Heart right ventricle (tissue), 16 donors: Measurements from ENCODE around the gene CHSY1. TPM values are rescaled to one million over a fixed set of nuclear protein-coding genes. Genes with fewer than 3 reads are reported as not detected.
A peak's percentile ranks its signal among the peaks of the same experiment; 100 is the strongest.

Source experiments
- ATAC-seq, 8 donors: fragments of 200-7000 bp; cut with Tn5 transposase; one replicate each; pipeline ENCODE4 v1.9.1; 2020; ENCODE audit warnings: mild to moderate bottlenecking in 8 of 8, moderate library complexity in 8 of 8, moderate number of reproducible peaks in 1 of 8
- DNase-seq, 2 donors: peaks; one replicate each; pipeline ENCODE4 v3.0.0-alpha.2; 2020
- H3K27ac ChIP-seq, 10 donors: fragments of 200-600 bp; sonication (generic) in 2 of 10; one replicate each; pipeline versions ENCODE4 v1.5.0 to v1.8.0; 2020 to 2022; ENCODE audit warnings: mild to moderate bottlenecking in 3 of 10
- H3K27me3 ChIP-seq, 7 donors: fragments of 200-600 bp; one replicate each; pipeline ENCODE4 v1.8.0; 2021 to 2022; ENCODE audit warnings: mild to moderate bottlenecking in 2 of 7
- H3K36me3 ChIP-seq, 9 donors: fragments of 200-600 bp; sonication (generic) in 1 of 9; one replicate each; pipeline versions ENCODE4 v1.5.0 to v1.8.0; 2020 to 2022; ENCODE audit warnings: mild to moderate bottlenecking in 2 of 9
- H3K4me1 ChIP-seq, 9 donors: fragments of 200-600 bp; sonication (generic) in 1 of 9; one replicate each; pipeline versions ENCODE4 v1.5.0 to v1.8.0; 2020 to 2022; ENCODE audit warnings: mild to moderate bottlenecking in 4 of 9
- H3K4me3 ChIP-seq, 10 donors: fragments of 200-600 bp; sonication (generic) in 2 of 10; one replicate each; pipeline versions ENCODE4 v1.5.0 to v1.8.0; 2020 to 2022; ENCODE audit warnings: mild to moderate bottlenecking in 7 of 10, moderate library complexity in 2 of 10
- H3K9me3 ChIP-seq, 11 donors: fragments of 200-600 bp in 10 of 11; sonication (generic) in 2 of 11; one replicate each; pipeline versions ENCODE4 v1.5.0 to v1.8.0; 2013 to 2022; ENCODE audit warnings: mild to moderate bottlenecking in 2 of 11, control low read depth in 1 of 11, moderate library complexity in 1 of 11
- whole genome bisulfite sequencing, 2 donors: extraction: QIAGEN DNeasy Blood & Tissue Kit; methylation state at CpG; one replicate each; pipeline ENCODE4 v1.1.7; 2013; ENCODE audit warnings: inconsistent platforms in 1 of 2; 5-methylcytosine and 5-hydroxymethylcytosine counted together
- intact Hi-C, 10 donors: fragments of 100-400 bp; cut with DNase I; formaldehyde crosslinking; loops; one replicate each; pipeline versions ENCODE4 v1.11.1 to v1.14.2; 2022
- polyA plus RNA-seq, 2 donors: library from polyadenylated mRNA; stranded (reverse); fragments of 200-250 nt; gene quantifications; one replicate each; pipeline ENCODE4 v1.2.3, GENCODE V29; 2013
- total RNA-seq, 10 donors: library from RNA; stranded (reverse); fragmentation: NEBNext Ultra II Directional in 3 of 10; extraction: Animal tissue kit (Norgen Biotek cat#: 25700) in 3 of 10; gene quantifications; one replicate each; pipeline versions ENCODE4 v1.2.1 to v1.2.4, GENCODE V29; 2021 to 2023
- TF ChIP-seq, protein P1 (sequence below), 9 donors: fragments of 200-600 bp; sonication (generic) in 2 of 9; IDR thresholded peaks; one replicate each; pipeline versions ENCODE4 v1.5.0 to v1.8.0; 2021 to 2022; ENCODE audit warnings: antibody characterized with exemption in 9 of 9, mild to moderate bottlenecking in 5 of 9, moderate library complexity in 1 of 9
- donor health status: Arrhythmogenic right ventricular cardiomyopathy.
- donor health status: ischemic (EF 13 %, LVEDD 7.1; RV severe dilation, severe dysfunction).
- donor health status: healthy with polysubstance abuse.
- donor health status: DM: no; HTN: yes; CAD: no.
- donor health status: DM: no; HTN: no; CAD: no.
- donor health status: ischemic (EF 25% LVEDD 6.9; RV normal size, moderate dysfunction).
- donor health status: ischemic (EF 25% LVEDD 5.7; RV mildly dilated, moderate dysfunction).
- donor health status: healthy.
- donor health status: DM: yes; HTN: yes; CAD: no.
- donor health status: Ischemic cardiomyopathy.
- donor health status: ischemic (EF 35%, LVEDD 5.7; RV mildly dilated, moderate dysfunction).
- donor health status: nonischemic (EF 11% LVEDD 7.7; RV severe dilation, severe dysfunction).
- donor health status: DM: yes; HTN: yes; CAD: no.
- donor health status: PGD.
- donor health status: ischemic (EF 29% LVEDD 5.4; RV normal size, mild dysfunction).
- donor health status: nonischemic (EF 23%, LVEDD 6.1; RV moderate dilation, normal function).

Gene CHSY1
- total and polyA plus RNA-seq, 12 donors = 6.9 to 35.1 (median 14.6) TPM

DNA sequence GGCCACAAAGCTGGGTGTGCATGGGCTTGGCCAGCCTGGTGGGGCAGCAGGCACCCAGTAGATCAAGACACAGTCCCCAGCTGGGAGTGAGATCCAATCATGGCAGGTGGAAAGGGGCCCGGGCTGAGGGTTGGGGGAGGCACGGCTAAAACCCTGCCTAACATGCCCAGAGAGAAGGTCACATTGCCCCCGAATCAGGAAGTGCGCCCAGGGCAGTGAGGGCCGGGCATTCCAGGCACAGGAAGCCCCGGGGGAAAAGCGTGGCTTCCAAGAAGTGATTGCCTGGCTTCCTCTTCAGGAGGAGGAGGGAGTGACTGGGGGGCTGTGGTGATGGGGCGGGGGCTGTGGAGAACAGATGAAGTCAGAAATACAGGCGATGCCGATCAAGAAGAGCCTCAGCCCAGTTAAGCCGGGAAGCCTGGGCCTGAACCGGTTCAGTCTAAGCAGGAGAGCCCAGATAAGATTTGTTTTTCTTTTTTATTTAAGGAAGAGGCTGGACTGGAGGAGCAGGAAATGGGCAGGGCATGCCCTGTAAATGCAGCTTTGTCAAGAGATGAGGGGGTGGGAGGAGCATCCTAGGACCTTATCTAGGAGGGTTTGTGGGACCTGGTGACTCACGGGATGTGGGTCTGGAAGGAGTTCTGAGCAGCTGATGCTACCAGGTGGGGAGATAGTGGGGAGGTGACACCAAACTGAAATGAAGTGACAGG is 83.9 kb downstream of the CHSY1 start:
- TF ChIP-seq, protein P1, sequence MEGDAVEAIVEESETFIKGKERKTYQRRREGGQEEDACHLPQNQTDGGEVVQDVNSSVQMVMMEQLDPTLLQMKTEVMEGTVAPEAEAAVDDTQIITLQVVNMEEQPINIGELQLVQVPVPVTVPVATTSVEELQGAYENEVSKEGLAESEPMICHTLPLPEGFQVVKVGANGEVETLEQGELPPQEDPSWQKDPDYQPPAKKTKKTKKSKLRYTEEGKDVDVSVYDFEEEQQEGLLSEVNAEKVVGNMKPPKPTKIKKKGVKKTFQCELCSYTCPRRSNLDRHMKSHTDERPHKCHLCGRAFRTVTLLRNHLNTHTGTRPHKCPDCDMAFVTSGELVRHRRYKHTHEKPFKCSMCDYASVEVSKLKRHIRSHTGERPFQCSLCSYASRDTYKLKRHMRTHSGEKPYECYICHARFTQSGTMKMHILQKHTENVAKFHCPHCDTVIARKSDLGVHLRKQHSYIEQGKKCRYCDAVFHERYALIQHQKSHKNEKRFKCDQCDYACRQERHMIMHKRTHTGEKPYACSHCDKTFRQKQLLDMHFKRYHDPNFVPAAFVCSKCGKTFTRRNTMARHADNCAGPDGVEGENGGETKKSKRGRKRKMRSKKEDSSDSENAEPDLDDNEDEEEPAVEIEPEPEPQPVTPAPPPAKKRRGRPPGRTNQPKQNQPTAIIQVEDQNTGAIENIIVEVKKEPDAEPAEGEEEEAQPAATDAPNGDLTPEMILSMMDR (IDR thresholded peaks at IDR 0.05) = peak in 1 of 9 donors; percentile 7
- peak overlapping the region in 3 of 10 donors; percentile 16 to 18 (median 18) for H3K4me3 ChIP-seq
- no peaks in the 10 kb centered on the region for H3K36me3 ChIP-seq
- DNase-seq = peak; percentile 74 to 86
- WGBS, 2 donors = 29 to 53% methylated on average over 13 of the region's 13 CpGs
- peaks cover 0 to 35% (median 25%) of the 10 kb centered on the region in 11 donors for H3K9me3 ChIP-seq
- intact Hi-C loops = loop anchor here in 2 of 10 donors (5.0 kb wide), 2 partner anchors 41 to 84 kb away; partner anchors contain the start of gene CHSY1 (in 2 of the 2)
- ATAC-seq = peak; percentile 70 to 89 (median 82)
- H3K27me3 ChIP-seq = no peaks in the 10 kb centered on the region
- peak overlapping the region; percentile 60 to 96 (median 86) for H3K27ac ChIP-seq
- peaks cover 13 to 72% (median 34%) of the 10 kb centered on the region in 9 donors for H3K4me1 ChIP-seq

DNA sequence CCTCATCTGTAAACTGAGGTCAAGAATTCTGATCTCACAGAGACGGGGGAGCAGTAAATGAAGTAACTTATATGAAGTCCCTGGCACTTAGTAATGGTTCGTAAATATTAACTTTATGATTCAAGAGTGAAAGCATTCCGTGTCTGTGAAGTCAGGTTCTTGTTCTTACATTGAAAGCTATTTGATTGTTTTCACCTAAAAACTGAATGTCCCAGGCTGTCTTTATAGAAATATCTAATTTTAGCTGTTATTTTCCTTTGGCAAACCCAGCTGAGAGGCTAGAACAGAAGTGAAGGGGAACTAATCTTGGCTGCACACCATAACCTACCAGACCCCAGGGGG is 84.5 kb downstream of the CHSY1 start:
- Histone ChIP-seq H3K9me3 (peaks cover 0 to 35% (median 25%) of the 10 kb centered on the region in 11 donors), H3K4me3 (peak overlapping the region in 2 of 10 donors; percentile 11 to 16), H3K27me3 (no peaks in the 10 kb centered on the region), H3K4me1 (peaks cover 13 to 72% (median 39%) of the 10 kb centered on the region in 9 donors), H3K36me3 (no peaks in the 10 kb centered on the region), H3K27ac (peak overlapping the region; percentile 60 to 96 (median 86))
- intact Hi-C loops = loop anchor here in 2 of 10 donors (5.0 kb wide), 2 partner anchors 40 to 85 kb away; partner anchors contain the start of gene CHSY1 (in 2 of the 2)
- DNase-seq (no peak), ATAC-seq (peak in 2 of 8 donors; percentile 66 to 76)
- TF ChIP-seq, protein P1 (IDR thresholded peaks at IDR 0.05) = no peak
- WGBS, 2 donors = 70 to 74% methylated on average over 3 of the region's 3 CpGs

DNA sequence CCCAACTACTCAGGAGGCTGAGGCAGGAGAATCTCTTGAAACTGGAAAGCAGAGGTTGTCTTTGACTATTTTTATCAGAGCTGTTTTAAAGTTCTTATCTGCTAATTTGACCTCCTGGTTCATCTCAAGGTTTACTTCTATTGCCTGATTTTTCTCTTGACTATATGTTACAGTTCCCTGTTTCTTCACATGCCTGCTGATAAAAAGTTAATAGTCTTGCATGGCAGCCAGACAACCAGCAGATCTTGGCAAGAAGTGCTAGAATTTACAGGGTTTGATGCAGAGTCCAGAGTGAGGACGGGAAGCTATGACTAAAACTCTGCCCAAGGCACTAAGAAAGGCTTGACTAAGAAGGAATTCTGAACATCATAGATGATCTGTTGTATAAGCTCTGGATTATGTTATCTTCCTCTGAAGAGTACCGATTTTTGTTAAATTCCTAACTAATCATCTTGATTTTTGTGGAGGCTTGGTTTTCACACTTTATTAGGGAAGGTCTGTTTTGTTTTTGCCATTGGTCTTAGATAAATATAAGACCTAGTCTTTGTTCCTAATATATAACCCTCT is 85.9 kb downstream of the CHSY1 start:
- WGBS, 2 donors = 94 to 97% methylated on average over 2 of the region's 2 CpGs
- Histone ChIP-seq H3K36me3 (no peaks in the 10 kb centered on the region), H3K27me3 (no peaks in the 10 kb centered on the region), H3K27ac (peak overlapping the region in 6 of 10 donors; percentile 77 to 96 (median 89)), H3K4me1 (peaks cover 13 to 60% (median 42%) of the 10 kb centered on the region in 9 donors), H3K9me3 (peaks cover 0 to 35% (median 25%) of the 10 kb centered on the region in 11 donors), H3K4me3 (no peak overlapping the region)
- no peak for ATAC-seq
- TF ChIP-seq, protein P1 (IDR thresholded peaks at IDR 0.05) = no peak
- DNase-seq = no peak
- intact Hi-C loops = loop anchor here in 2 of 10 donors (5.0 kb wide), 2 partner anchors 39 to 86 kb away; partner anchors contain the start of gene CHSY1 (in 2 of the 2)

DNA sequence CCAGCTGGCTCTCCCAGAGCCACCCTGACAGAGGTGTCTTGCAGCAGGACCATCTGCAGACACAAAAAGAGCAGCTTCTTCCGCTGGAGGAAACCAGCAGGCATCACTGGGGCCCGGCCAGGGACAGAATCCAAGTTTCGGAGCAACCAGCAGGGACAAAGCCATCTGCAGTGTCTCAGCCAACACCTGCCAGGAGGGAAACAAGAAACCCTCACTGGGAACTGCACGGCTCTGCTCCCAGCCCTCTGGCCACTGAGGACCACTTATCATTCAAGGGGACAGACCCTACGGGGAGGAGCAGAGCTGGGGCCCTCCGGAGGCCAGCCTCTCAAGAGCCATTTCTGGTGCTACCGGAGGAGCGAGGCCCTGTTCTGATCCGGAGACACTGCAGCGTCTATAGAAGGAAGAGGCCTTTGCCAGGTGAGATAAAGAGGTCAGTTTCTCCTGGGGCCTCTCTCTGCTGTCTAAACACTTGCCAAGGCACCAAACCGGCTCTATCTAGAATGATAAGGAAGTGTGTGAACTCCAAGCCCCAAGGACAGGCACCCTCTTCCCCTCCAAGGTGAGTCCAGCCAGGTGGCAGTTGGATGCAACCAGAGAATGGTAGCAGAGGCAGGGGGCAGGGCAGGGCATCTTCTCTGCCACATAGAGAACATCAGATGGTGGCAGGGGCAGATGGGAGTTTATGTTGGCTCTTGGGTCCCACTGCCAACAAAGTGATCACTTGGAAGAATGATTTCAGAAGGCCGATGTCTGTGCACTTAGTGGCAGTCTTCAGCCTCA is 89.0 kb downstream of the CHSY1 start:
- intact Hi-C loops = loop anchor here in 1 of 10 donors (5.0 kb wide), 1 partner anchor 36 kb away; no protein-coding TSS in a partner anchor
- TF ChIP-seq, protein P1 (IDR thresholded peaks at IDR 0.05) = no peak
- H3K36me3 ChIP-seq = no peaks in the 10 kb centered on the region
- peaks cover 0 to 35% (median 25%) of the 10 kb centered on the region in 11 donors for H3K9me3 ChIP-seq
- H3K4me3 ChIP-seq = no peak overlapping the region
- 26 to 37% methylated on average over 12 of the region's 12 CpGs for WGBS, 2 donors
- no peaks in the 10 kb centered on the region for H3K27me3 ChIP-seq
- DNase-seq (peak; percentile 82 to 85), ATAC-seq (peak; percentile 78 to 96 (median 90))
- peaks cover 3 to 41% (median 32%) of the 10 kb centered on the region in 9 donors for H3K4me1 ChIP-seq
- H3K27ac ChIP-seq = peak overlapping the region; percentile 6 to 69 (median 50)
